GM23338 (cell line): ENCODE measurements around the gene CFAP53. TPM values are rescaled to one million over a fixed set of nuclear protein-coding genes. Genes with fewer than 3 reads are reported as not detected.

Source experiments
- ATAC-seq: fragments of 200-7000 bp; cut with Tn5 transposase; 3 replicates; pipeline ENCODE4 v1.9.1; 2020
- DNase-seq: peaks from one replicate; pipeline ENCODE4 v3.0.0-alpha.2; 2015; ENCODE audit warnings: low spot score
- H2AFZ ChIP-seq: fragments of 200-600 bp; sonication (generic); 2 replicates; pipeline ENCODE4 v1.8.0; 2016; ENCODE audit warnings: antibody characterized with exemption, mild to moderate bottlenecking, moderate library complexity
- H3F3A ChIP-seq: fragments of 200-600 bp; sonication (generic); replicated peaks from 2 replicates; pipeline ENCODE4 v1.8.0; 2017; ENCODE audit warnings: antibody characterized with exemption, mixed run types, low read depth
- H3K27ac ChIP-seq: fragments of 200-600 bp; sonication (generic); 2 replicates; pipeline ENCODE4 v1.6.1; 2016; ENCODE audit warnings: low read depth
- H3K27me3 ChIP-seq: fragments of 200-600 bp; sonication (generic); 2 replicates; pipeline ENCODE4 v1.8.0; 2016; ENCODE audit warnings: mild to moderate bottlenecking, mixed run types, moderate library complexity; ENCODE audit not compliant: insufficient read depth
- H3K36me3 ChIP-seq: fragments of 200-600 bp; sonication (generic); 2 replicates; pipeline ENCODE4 v1.8.0; 2016; ENCODE audit warnings: mild to moderate bottlenecking; ENCODE audit not compliant: insufficient read depth
- H3K4me1 ChIP-seq: fragments of 200-600 bp; sonication (generic); 2 replicates; pipeline ENCODE4 v1.8.0; 2016; ENCODE audit warnings: mild to moderate bottlenecking, moderate library complexity; ENCODE audit not compliant: insufficient read depth
- H3K4me2 ChIP-seq: fragments of 200-600 bp; sonication (generic); 2 replicates; pipeline ENCODE4 v1.7.1; 2017; ENCODE audit warnings: mixed run types
- H3K4me3 ChIP-seq: fragments of 200-600 bp; sonication (generic); 2 replicates; pipeline ENCODE4 v1.6.1; 2016; ENCODE audit warnings: mixed run types
- H3K79me2 ChIP-seq: fragments of 200-600 bp; sonication (generic); replicated peaks from 2 replicates; pipeline ENCODE4 v1.8.0; 2017; ENCODE audit warnings: mild to moderate bottlenecking; ENCODE audit not compliant: insufficient read depth
- H3K9me2 ChIP-seq: fragments of 200-600 bp; sonication (generic); 2 replicates; pipeline ENCODE4 v1.8.0; 2017; ENCODE audit not compliant: insufficient read depth
- H4K20me1 ChIP-seq: fragments of 200-600 bp; sonication (generic); replicated peaks from 2 replicates; pipeline ENCODE4 v1.8.0; 2017; ENCODE audit warnings: mild to moderate bottlenecking; ENCODE audit not compliant: insufficient read depth
- H3K27ac Mint-ChIP-seq: 2 replicates; pipeline ENCODE4 v1.8.0; 2020; ENCODE audit warnings: inconsistent platforms, mild to moderate bottlenecking, moderate library complexity, mixed read lengths
- H3K27me3 Mint-ChIP-seq: 3 replicates; pipeline ENCODE4 v1.8.0; 2022; ENCODE audit warnings: low read depth, mild to moderate bottlenecking, moderate library complexity, mixed read lengths, inconsistent platforms; ENCODE audit not compliant: insufficient read depth, poor library complexity
- H3K36me3 Mint-ChIP-seq: 3 replicates; pipeline ENCODE4 v1.8.0; 2021; ENCODE audit warnings: low read depth, mild to moderate bottlenecking, inconsistent platforms, moderate library complexity, mixed read lengths
- H3K4me1 Mint-ChIP-seq: 3 replicates; pipeline ENCODE4 v1.8.0; 2020; ENCODE audit warnings: mild to moderate bottlenecking, inconsistent platforms, mixed read lengths
- H3K4me3 Mint-ChIP-seq: 3 replicates; pipeline ENCODE4 v1.8.0; 2021; ENCODE audit warnings: moderate library complexity, mild to moderate bottlenecking, inconsistent platforms, mixed read lengths
- H3K9me3 Mint-ChIP-seq: 3 replicates; pipeline ENCODE4 v1.8.0; 2020; ENCODE audit warnings: moderate library complexity, mild to moderate bottlenecking, inconsistent platforms, mixed read lengths
- CREB1 ChIP-seq: fragments of 250-450 bp; sonication (Bioruptor Pico); IDR thresholded peaks from 2 replicates; pipeline ENCODE4 v1.5.0; 2020; ENCODE audit warnings: low read depth, mild to moderate bottlenecking, moderate library complexity
- CTCF ChIP-seq, 2 experiments: fragments of 200-600 bp in 1 of 2; sonication (generic) in 1 of 2; conservative IDR thresholded peaks; 2 replicates each; pipeline versions ENCODE4 v1.5.1 to v1.6.1; 2016 to 2017; ENCODE audit warnings: antibody characterized with exemption in 2 of 2, low read depth in 2 of 2, mild to moderate bottlenecking in 2 of 2, moderate library complexity in 1 of 2
- ETS1 ChIP-seq: IDR thresholded peaks from 2 replicates; pipeline ENCODE4 v1.6.1; 2016; ENCODE audit warnings: antibody characterized with exemption
- EZH2 ChIP-seq: fragments of 200-600 bp; sonication (generic); IDR thresholded peaks from one replicate; pipeline ENCODE4 v1.8.0; 2017; ENCODE audit warnings: antibody characterized with exemption, mild to moderate bottlenecking, low read depth; ENCODE audit not compliant: unreplicated experiment
- EZH2phosphoT487 ChIP-seq: fragments of 200-600 bp; sonication (generic); IDR thresholded peaks from one replicate; pipeline ENCODE4 v1.8.1; 2018; ENCODE audit warnings: antibody characterized with exemption; ENCODE audit not compliant: unreplicated experiment
- JUNB ChIP-seq: IDR thresholded peaks from one replicate; pipeline ENCODE4 v1.6.1; 2016; ENCODE audit warnings: antibody characterized with exemption; ENCODE audit not compliant: unreplicated experiment
- NANOG ChIP-seq: IDR thresholded peaks from 2 replicates; pipeline ENCODE4 v1.6.1; 2016; ENCODE audit warnings: antibody characterized with exemption, borderline replicate concordance
- POLR2AphosphoS5 ChIP-seq: IDR thresholded peaks from 2 replicates; pipeline ENCODE4 v1.6.1; 2016; ENCODE audit warnings: antibody characterized with exemption, low read depth
- REST ChIP-seq: IDR thresholded peaks from one replicate; pipeline ENCODE4 v1.6.1; 2018; ENCODE audit warnings: antibody characterized with exemption; ENCODE audit not compliant: unreplicated experiment
- STAT1 ChIP-seq: IDR thresholded peaks from one replicate; pipeline ENCODE4 v1.6.1; 2016; ENCODE audit warnings: antibody characterized with exemption; ENCODE audit not compliant: unreplicated experiment
- ZNF114 ChIP-seq: fragments of 250-450 bp; sonication (Bioruptor Pico); IDR thresholded peaks from 2 replicates; pipeline ENCODE4 v1.5.0; 2020; ENCODE audit warnings: mild to moderate bottlenecking, moderate library complexity
- ZNF331 ChIP-seq: fragments of 250-450 bp; sonication (Bioruptor Pico); IDR thresholded peaks from 2 replicates; pipeline ENCODE4 v1.5.0; 2020; ENCODE audit warnings: low read depth, mild to moderate bottlenecking, moderate library complexity
- ZNF462 ChIP-seq: fragments of 250-450 bp; sonication (Bioruptor Pico); IDR thresholded peaks from 2 replicates; pipeline ENCODE4 v1.5.0; 2020; ENCODE audit warnings: mild to moderate bottlenecking, moderate library complexity
- polyA plus RNA-seq: library from polyadenylated mRNA; unstranded; fragments of >200 nt; fragmentation: Nextera tagmentation; extraction: Ambion mirVana; gene quantifications from 2 replicates; pipeline ENCODE4 v1.2.1, GENCODE V29; 2016
- total RNA-seq: library from RNA; depleted of rRNA; stranded (reverse); fragments of >200 nt; shearing (Covaris generic); gene quantifications from 2 replicates; pipeline ENCODE4 v1.2.3, GENCODE V29; 2014

Gene CFAP53
- total and polyA plus RNA-seq, 2 experiments from 2014 or later: 0.71 TPM; not detected in 1

GRCh38 chr18:50272568-50272967 is 6.3 kb upstream of the CFAP53 start:
- Mint-ChIP-seq H3K27ac (no peak overlapping the region), H3K27me3 (peaks cover 2% of the 10 kb centered on the region), H3K4me3 (no peak overlapping the region), H3K4me1 (peaks cover 2% of the 10 kb centered on the region; the same call in 1 of the 3 replicates), H3K36me3 (peaks cover 57% of the 10 kb centered on the region), H3K9me3 (no peaks in the 10 kb centered on the region; the same call in 2 of the 3 replicates)
- H3K4me2 ChIP-seq: no peak overlapping the region
- H3K27ac ChIP-seq: no peak overlapping the region
- H2AFZ ChIP-seq: no peak overlapping the region
- 0 out of 2 replicates have a peak, but pooled peaks cover 3% of the 10 kb centered on the region for H3K4me1 ChIP-seq
- H3K27me3 ChIP-seq: no peaks in the 10 kb centered on the region
- peaks cover 11% of the 10 kb centered on the region; the same call in 1 of the 2 replicates for H3K36me3 ChIP-seq
- TF ChIP-seq NANOG: no peak
- TF ChIP-seq CREB1 (CRISPR knock-in tag): no peak
- TF ChIP-seq CTCF (conservative IDR thresholded peaks at IDR 0.05; ENCODE audit: low read depth in 2 of 2): no peak
- no peak for TF ChIP-seq ZNF114 (CRISPR knock-in tag)
- TF ChIP-seq ZNF331: no peak
- TF ChIP-seq STAT1: no peak
- TF ChIP-seq EZH2phosphoT487: no peak
- TF ChIP-seq ZNF462 (CRISPR knock-in tag): no peak
- no peak for TF ChIP-seq ETS1
- TF ChIP-seq POLR2AphosphoS5: no peak
- TF ChIP-seq EZH2: no peak
- TF ChIP-seq JUNB: no peak
- no peak for TF ChIP-seq REST
- no peaks in the 10 kb centered on the region for H3K79me2 ChIP-seq
- no peaks in the 10 kb centered on the region for H3F3A ChIP-seq
- H4K20me1 ChIP-seq: no peaks in the 10 kb centered on the region; the same call in 1 of the 2 replicates
- ATAC-seq: no peak
- H3K4me3 ChIP-seq: no peak overlapping the region
- DNase-seq: no peak
- no peaks in the 10 kb centered on the region for H3K9me2 ChIP-seq
